ENCODE results near the gene ISG20.
"Not testable (repeated sequence)": the region's sequence is repeated elsewhere in the genome, so short reads cannot be mapped to it uniquely, and the experiment has no call there.

Gene ISG20

DNA sequence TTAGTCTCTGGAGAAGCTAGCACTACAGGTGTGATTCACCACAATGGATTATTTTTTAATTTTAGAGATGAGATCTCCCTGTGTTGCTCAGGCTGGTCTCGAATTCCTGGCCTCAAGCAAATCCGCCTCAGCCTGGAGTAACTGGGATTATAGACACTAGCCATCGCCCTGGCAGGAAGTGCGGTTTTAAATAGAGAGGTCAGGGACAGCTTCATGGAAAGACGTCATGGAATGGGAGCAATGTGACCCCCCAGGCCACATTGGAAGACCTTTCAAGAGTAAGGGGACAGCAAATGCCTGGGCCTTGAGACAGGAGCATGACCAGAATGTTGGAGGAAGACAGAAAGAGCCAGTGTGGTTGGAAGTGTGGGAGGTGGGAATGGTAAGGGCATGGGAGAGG lies 2.2 kb upstream of the ISG20 start:
- DNase-seq (ENCODE audit: low spot score), result no peak

DNA sequence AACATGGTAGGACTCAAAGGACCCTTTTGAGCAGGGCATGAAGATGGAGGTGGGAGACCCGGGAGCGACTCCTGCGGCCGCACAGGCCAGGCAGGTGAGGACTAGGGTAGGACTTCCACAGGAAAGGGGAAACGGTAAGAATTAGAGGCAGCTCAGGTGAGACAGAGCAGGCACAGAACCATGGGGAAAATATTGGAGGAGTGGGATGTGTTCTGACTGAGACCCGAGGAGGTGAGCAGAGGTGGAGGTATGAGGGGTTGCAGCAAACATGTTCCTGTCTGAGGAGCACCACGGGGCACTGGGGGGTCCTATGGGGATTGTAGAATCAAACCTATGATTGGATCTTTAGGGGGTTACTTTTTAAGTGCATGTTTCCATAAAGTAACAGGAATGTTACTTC lies 1.4 kb upstream of the ISG20 start:
- no peak for DNase-seq (ENCODE audit: low spot score)

DNA sequence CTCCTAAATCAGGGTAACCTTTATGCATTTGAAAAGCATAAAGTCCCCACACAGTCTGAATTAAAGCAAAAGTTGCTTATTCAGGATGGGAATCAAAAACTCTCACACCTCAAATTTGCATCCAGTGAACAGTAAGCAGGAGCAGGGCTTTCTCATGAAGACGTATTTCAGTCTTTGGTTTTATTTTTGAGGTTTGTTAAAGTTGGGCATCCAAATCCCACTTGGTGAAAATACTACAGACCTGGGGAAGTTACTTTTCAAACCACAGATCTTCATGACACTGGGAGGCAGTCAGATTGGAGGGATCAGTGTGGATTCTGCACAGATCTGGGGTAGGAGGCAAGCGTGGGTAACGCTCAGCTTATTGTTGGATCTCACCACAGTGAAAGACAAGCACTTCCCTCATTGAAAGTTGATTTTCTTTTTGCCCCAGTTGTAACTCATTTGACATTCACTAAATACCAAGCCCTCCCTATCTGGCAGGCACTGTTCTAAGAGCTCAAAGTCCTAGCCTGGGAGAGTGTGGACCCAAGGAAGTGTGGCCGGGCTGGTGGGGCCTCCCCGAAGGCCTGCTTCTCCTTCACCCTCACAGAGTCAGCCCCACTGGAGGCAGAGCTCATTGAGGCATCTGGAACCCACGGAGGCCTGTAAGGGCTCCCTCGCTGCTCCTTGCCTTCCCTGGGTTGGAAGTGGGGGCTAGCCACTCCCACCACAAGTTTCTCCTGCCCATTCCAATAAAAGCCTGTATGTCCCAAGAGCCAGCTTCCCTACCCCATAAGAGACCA lies 783 bp upstream of the ISG20 start:
- no peak for DNase-seq (ENCODE audit: low spot score)

DNA sequence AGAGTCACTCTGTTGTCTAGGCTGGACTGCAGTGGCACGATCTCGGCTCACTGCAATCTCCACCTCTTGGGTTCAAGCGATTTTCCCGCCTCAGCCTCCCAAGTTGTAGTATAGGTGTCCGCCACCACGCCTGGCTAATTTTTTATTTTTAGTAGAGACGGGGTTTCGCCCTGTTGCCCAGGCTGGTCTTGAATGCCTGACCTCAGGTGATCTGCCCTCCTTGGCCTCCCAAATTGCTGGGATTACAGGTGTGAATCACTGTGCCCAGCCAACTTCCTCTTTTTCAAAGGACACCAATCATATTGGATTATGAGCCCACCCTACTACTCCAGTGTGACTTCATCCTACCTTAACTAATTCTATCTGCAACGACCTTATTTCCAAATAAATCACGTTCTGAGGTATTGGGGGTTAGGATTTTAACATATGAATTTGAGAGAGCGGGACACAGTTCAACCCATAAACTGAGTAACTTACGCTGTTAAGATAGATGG lies 3.2 kb downstream of the ISG20 start:
- no peak for DNase-seq (ENCODE audit: low spot score)

DNA sequence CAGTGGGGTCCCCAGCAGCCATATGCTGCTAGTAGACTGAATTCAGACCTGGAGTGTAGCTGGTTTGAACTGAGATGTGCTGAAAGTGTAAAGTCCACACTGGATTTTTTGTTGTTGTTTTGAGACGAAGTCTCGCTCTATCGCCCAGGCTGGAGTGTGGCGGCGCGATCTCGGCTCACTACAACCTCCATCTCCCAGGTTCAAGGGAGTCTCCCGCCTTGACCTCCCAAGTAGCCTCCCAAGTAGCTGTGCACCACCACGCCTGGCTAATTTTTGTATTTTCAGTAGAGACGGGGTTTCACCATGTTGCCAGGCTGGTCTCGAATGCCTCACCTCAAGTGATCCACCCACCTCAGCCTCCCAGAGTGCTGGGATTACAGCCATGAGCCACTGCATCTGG lies 3.7 kb downstream of the ISG20 start:
- not testable (repeated sequence) for DNase-seq (ENCODE audit: low spot score)

DNA sequence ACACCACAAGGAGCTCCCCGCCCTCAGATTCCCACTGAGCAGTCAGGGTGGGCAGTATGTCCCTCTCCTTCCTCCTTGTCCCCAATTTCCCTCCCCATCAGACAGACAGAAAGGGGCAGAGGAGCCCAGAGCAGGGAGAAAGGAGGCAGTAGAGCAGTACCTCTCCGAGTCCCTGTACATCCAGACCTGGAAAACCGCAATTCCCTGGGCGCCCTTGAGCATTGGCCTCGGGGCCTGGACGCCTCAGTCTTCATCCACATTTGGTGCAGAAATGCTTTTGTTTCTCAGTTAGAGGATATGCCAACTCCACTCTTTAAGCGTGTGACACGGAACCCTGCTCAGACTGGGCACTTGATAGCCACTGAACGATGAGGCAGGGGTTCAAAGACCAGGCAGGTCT lies 5.9 kb downstream of the ISG20 start:
- no peak for DNase-seq (ENCODE audit: low spot score)

DNA sequence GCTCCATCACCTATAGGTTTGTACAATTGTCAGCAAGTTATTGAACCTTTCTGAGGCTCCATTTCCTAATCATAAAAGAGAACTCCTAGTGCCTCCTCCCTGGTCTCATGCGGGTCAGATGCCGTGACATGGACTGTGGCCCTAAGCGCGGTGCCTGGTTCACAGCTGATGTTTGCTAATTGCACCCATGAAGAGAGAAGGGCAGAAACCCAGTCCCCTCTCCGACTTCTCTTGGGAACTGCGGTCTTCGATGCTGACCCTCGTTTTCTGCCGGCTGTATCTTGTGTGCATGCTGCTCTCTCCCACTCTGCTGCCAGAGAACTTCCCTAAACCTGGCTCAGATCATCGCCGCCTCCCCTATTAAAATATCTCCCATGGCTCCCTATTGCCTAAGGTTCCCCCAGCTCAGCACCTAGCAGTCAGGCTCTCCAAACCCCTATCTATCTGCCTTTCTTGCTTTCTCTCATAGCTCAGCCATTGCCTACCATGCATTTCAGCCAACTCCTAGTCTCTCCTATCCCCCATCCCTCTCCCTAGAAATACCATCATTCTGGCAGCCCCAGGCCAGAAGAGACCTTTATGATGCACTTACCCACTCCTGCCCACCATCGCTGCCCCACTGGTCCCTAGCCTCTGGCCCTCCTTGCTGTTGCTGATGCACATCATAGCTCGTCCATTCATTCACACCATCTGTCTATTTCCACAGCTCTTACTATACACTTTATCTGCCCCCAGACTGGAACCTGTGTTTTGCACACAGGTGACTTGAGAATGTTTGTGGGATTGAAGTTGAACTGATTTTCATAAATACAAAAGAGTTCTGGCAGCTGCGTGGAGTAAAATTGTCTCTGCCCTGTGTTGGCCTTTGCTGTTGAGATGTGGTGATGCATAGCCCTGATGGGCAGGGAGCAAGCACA lies 6.6 kb downstream of the ISG20 start:
- DNase-seq (ENCODE audit: low spot score), result no peak

DNA sequence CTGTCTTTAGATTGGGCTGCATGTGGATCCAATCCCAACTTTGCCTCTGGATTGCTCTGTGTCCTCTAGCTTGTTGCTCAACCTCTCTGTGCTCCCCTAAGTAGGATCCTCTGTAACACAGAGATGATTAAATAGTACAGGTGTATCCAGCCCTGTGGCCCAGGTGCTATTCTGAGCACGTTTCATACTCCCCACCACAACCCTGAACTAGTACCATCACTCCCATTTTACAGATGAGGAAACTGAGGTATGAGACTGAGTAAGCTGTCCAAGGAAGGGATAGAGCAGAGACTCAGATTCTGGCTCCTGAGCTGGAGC lies 7.2 kb downstream of the ISG20 start:
- DNase-seq (ENCODE audit: low spot score), result no peak

DNA sequence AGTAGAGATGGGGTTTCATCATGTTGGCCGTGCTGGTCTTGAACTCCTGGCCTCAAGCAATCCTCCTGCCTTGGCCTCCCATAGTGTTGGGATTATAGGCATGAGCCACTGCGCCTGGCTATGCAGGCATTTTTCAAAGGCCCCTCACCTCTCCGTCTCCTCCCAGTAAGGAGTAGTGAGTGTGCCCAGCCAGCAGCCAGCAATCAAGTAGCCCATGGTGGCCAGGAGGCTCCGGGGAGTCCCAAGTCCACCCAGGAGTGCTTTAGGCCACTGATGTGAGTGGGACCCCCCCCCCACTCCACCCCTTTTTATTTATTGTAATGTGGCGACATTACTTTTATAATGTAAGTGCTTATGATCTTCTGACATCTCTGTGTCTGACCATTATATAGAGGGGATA lies 8.1 kb downstream of the ISG20 start:
- DNase-seq (ENCODE audit: low spot score), result no peak

DNA sequence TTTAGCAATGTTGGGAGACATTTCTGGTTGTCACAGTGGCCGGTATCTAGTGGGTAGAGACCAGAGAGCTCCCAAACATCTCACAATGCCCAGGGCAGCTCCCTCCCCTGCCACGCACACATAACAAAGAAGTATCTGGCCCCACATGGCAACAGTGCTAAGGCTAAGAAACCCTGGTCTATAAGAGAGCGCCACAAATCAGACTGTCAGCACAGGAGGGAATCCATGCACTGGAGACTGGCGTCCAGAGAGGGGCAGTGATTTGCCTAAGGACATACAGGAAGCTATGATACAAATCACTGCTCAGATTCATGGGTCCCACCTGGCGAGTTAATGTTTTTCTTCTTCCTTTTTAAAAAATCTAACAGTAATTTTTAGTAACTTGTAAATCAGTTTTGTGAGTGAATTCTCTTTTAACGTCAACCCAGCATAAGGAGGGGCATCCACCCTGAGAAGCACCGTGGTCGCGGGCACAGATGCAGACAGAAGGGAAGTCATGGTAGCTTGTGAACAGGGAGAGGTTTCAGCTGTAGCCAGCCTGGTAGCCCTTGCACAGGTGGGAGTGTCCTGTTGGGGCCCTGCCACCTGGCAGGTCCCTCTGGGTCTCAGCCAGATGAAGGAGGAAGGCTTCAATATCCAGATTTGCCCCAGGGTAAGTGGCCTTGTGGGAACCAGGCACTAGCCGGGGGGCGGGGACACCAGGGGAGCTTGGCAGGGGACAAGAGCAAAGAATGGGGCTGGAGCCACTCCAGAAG lies 8.7 kb downstream of the ISG20 start:
- DNase-seq (ENCODE audit: low spot score), result no peak

DNA sequence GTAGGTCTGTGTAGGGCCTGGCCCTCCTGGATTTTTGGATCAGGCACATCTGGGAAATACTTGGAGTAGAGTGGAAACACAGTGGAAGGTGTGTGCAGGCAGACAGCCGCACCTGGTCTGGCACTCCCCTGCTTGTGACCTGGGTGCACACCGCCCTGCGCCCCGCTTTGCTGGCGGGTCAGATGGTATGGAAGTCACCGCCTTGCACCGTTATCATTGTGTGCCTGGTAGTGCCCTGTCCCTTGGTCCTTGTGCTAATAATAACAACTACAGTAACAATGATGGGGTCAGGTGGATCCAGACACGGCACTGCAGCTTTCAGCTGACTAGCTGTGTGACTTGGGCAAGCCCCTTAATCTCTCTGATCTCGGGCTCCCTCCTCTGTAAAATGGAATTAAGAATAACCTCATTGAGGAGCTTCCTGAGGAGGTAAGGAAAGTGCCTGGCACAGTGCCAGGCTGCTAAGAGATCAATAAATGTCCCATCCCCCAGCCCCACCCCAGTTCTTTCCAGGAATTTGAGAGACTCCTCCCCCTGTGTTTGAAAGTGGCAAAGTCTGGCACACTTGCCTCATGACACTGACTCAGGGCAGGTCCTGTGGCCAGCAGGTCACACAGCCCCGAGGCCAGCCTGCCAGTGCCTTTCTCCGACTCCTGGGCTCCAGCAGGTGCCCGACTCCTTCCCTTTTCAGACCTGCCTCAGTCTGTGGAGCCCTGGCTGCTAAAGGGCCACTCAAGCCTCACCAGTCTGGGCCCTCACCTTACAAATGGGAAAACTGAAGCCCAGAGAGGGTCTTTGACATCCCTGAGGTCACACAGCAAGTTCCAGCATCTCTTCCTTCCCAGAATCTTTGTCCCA lies 9.8 kb downstream of the ISG20 start:
- peak; percentile 65 for DNase-seq (ENCODE audit: low spot score)

DNA sequence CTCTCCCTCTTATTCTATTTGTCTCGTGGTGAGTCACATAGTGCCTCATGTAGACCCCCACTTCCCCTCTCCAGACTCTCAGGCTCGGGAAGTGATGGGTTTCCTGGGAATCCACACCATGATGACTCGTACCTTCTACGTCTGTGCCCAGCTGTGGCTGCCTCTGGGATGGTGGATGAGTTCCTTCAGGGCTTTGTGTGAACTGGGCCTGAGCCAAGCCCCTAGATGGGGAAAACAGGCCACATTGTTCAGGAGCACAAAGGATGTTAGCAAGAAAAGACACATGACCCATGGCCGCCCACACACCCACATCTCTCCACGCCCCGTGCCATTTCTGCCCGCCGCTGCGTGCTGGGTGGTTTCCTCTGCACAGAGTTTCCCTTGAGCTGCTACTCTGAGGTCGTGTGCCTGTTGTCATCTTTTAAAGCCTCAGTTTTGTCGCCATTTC lies 10.5 kb downstream of the ISG20 start:
- peak; percentile 99 for DNase-seq (ENCODE audit: low spot score)

DNA sequence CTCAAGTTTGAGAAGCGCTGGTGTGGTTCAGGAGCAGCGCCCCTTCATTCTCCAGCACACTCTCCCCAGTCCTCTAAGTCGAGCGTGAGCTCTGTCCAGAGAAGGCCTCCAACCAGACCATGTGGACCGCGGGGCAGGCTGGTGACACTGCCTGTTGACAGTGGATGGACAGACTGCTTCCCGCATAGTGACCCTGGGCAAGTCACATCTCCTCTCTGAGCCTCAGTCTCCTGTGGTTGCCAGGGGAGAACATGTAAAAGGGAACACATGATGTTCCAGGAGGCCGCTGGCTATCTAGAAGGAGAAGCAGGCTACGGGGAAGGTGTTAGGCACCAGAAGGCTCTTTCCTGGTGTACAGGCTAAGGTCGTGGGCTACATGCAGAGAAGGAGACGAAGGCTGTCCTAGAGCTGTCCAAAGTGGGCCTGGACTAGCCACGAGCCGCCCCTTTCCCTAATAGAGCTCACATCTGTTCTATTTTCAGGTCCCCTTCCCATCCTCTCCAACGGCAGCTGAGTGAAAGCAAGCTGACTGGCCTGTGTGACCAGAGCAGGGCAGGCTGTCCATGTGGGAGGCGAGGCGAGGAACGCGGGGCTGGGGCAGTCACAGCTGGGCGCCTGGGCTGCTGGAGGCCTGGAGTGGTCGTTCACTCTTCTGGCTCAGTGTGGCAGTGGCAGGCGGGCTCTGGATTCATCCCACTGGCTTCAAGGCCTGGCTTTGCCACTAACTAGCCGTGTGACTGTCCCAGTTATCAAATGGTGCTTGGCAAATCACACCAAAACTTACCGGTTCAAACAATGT lies 11.1 kb downstream of the ISG20 start:
- no peak for DNase-seq (ENCODE audit: low spot score)

DNA sequence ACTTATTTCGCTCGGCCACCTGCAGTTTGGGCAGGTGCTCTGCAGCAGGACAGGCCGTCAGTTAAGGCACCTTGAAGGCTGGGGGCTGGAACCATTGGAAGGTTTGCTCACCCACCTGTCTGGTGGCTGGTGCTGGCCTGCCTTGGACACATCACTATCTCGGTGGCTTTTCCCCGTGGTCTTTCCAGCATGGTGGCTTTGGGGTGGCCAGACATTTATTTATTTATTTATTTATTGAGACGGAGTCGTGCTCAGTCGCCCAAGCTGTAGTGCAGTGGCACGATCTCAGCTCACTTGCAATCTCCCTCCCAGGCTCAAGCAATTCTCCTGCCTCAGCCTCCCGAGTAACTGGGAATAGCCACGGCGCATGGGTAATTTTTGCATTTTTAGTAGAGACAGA lies 11.7 kb downstream of the ISG20 start:
- DNase-seq (ENCODE audit: low spot score), result no peak

DNA sequence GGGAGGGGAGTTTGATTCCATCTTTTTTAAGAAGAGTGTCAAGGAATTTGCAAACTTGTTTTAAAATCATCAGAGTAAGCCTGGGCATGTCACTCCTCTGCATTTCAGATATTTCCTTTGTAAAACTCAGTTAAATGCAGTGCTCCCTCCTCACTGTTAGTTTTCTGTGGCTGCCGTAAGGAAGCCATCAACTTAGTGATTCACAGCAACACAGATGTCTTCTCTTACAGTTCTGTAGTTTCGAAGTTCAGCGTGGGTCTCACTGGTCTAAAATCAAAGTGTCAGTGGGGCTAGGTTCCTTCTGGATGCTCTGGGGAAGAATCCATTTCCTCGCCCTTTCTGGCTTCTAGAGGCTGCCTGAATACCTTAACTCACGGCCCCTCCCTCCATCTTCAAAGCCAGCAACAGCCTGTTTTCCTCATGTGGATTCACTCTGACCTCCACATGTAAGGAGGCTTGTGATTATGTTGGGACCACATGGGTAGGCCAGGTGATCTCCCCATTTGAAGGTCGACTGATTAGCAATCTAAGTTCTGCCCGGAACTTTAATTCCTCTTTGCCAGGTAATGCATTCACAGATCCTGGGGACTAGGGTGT lies 12.4 kb downstream of the ISG20 start:
- DNase-seq (ENCODE audit: low spot score), result no peak

DNA sequence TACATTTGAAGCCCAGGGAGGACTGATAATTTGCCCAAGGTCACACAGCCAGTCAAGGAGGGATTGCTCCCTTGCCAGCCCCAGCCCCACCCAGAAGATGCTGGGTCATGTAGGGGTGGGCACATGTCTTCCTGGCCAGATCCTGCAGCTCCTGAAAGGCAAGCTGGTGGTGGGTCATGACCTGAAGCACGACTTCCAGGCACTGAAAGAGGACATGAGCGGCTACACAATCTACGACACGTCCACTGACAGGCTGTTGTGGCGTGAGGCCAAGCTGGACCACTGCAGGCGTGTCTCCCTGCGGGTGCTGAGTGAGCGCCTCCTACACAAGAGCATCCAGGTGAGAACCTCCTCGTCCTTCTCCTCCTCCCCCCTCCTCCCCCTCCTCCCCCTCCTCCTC lies 13.2 kb downstream of the ISG20 start:
- no peak for DNase-seq (ENCODE audit: low spot score)

DNA sequence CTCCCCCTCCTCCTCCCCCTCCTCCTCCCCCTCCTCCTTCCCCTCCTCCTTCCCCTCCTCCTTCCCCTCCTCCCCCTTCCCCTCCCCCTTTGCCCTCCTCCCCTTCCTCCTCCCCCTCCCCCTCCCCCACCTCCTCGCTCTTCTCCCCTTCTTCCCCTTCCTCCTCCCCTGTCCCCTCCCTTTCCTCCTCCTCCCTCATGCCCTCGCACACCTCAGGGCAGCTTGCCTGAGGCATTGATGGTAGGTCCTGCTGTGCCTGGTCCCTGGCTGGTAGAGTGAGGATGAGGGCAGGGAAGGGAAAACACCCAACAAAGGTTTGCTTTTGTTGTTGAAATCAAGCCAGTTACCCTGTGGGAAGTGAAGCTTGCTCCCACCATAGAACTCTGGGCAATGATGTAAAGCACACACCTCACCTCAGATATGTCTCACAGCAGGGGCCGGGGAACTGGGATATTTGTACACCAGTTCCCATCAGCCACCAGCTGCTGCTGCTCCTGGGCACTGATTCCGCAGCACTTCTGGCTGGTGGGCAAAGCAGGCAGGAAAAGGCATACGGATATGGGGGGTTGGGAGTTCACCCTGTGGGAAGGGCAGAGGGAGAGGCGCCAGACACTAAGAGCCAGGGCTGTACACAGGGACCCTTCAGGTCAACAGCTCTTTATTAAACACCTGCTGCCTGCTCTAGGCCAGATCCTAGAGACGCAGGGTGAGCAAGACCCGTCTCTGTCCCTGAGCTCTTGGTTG lies 13.8 kb downstream of the ISG20 start:
- no peak for DNase-seq (ENCODE audit: low spot score)

DNA sequence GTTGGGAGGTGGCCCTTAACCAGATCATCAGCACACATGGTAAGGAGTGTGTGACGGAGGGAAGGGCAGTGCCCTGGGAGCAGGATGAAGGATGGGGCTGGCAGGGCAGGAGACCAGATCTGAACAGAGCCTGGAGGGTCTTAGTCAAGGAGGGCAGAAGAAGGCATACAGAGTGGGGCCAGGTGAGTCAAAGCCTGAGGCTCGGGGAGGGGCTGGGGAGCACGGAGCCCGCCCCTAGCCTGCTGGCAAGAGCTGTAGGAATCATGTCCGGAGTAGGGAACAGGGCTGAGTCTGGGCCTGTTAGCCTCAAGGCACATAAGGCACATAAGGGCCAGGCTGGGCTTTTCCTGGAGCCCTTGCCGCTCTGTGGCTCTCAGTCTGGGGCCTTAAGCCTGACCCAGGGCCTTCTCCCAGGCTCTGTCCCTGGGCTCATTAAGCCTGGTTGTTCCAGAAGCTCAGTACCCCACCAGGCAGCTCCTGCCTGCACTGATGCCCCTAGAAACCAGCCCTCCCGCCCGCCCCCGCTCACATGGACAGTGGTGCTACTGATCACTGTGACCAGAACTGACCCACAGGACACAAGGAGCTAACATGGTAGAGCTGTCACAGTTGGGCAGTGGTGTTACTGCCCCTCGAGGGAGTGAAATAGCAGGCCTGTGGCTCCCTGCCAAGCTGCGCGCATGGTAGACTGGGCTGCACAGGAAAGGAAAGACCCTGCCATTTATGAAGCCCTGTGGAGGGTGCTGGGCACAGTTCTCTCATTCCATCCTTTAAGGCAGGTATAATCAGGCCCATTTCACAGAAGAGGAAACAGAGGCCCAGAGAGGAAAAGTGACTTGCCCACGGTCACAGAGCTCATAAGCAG lies 14.6 kb downstream of the ISG20 start:
- no peak for DNase-seq (ENCODE audit: low spot score)

Data from kidney capillary endothelial cell (primary cell).